Vagina (tissue), 2 donors: Measurements from ENCODE around the gene RLN3. TPM values are rescaled to one million over a fixed set of nuclear protein-coding genes. Genes with fewer than 3 reads are reported as not detected.

Experiments used
- DNase-seq, 2 donors: peaks; one replicate each; pipeline ENCODE4 v3.0.0-alpha.2; 2017; ENCODE audit errors: extremely low spot score in 2 of 2
- H3K27ac ChIP-seq: fragments of 200-600 bp; sonication (generic); one replicate; pipeline ENCODE4 v1.5.1; 2019
- H3K27me3 ChIP-seq: fragments of 200-600 bp; sonication (generic); one replicate; pipeline ENCODE4 v1.5.1; 2019
- H3K36me3 ChIP-seq, 2 donors: fragments of 200-600 bp; sonication (generic); one replicate each; pipeline ENCODE4 v1.5.1; 2017 to 2019
- H3K4me1 ChIP-seq: fragments of 200-600 bp; sonication (generic); one replicate; pipeline ENCODE4 v1.5.1; 2019
- H3K4me3 ChIP-seq, 2 donors: fragments of 200-600 bp; sonication (generic); 1 replicate in 1 of 2; 2 replicates in 1 of 2; pipeline ENCODE4 v1.5.1; 2016 to 2019
- H3K9me3 ChIP-seq: fragments of 200-600 bp; sonication (generic); one replicate; pipeline ENCODE4 v1.5.1; 2019
- CTCF ChIP-seq, 3 experiments: fragments of 450-650 bp in 2 of 3; fragments of 200-600 bp in 1 of 3; sonication (generic) in 1 of 3; IDR thresholded peaks; one replicate each; pipeline ENCODE4 v1.5.1; 2017 to 2019; ENCODE audit warnings: antibody characterized with exemption in 3 of 3, mild to moderate bottlenecking in 2 of 3, moderate library complexity in 2 of 3
- POLR2A ChIP-seq, 2 donors: fragments of 450-650 bp; IDR thresholded peaks; one replicate each; pipeline ENCODE4 v1.6.1; 2017; ENCODE audit warnings: antibody characterized with exemption in 2 of 2, mild to moderate bottlenecking in 2 of 2, moderate library complexity in 2 of 2
- POLR2AphosphoS5 ChIP-seq, 2 donors: sonication (generic); formaldehyde crosslinking; IDR thresholded peaks; one replicate each; pipeline ENCODE4 v1.9.0; 2017; ENCODE audit warnings: antibody characterized with exemption in 2 of 2, mild to moderate bottlenecking in 2 of 2, low read depth in 1 of 2; ENCODE audit not compliant: insufficient read depth in 1 of 2
- intact Hi-C: fragments of 100-400 bp; cut with DNase I; formaldehyde crosslinking; loops from one replicate; pipeline ENCODE4 v1.15.1; 2023
- total RNA-seq: library from RNA; depleted of rRNA; stranded (reverse); fragments of >200 nt; gene quantifications from one replicate; pipeline ENCODE4 v1.2.3, GENCODE V29; 2016

RLN3 gene
- total RNA-seq, 1 donor from 2014 or later = not detected

GRCh38 chr19:13981021-13981420 lies 46.9 kb upstream of the RLN3 start:
- no peak for DNase-seq
- H3K4me1 ChIP-seq = peaks cover 18% of the 10 kb centered on the region
- peaks cover 0 to 7% of the 10 kb centered on the region in 2 donors for H3K36me3 ChIP-seq
- no peak overlapping the region for H3K4me3 ChIP-seq
- TF ChIP-seq POLR2A (IDR thresholded peaks at IDR 0.05) (no peak), CTCF (IDR thresholded peaks at IDR 0.05) (no peak), POLR2AphosphoS5 (IDR thresholded peaks at IDR 0.05; ENCODE audit: insufficient read depth in 1 of 2, low read depth in 1 of 2) (no peak)
- H3K9me3 ChIP-seq = no peaks in the 10 kb centered on the region
- no peak overlapping the region for H3K27ac ChIP-seq
- no peaks in the 10 kb centered on the region for H3K27me3 ChIP-seq
- intact Hi-C loops = no loop called here

GRCh38 chr19:13981467-13981866 lies 46.5 kb upstream of the RLN3 start:
- Histone ChIP-seq H3K36me3 (peaks cover 0 to 7% of the 10 kb centered on the region in 2 donors), H3K4me1 (peaks cover 20% of the 10 kb centered on the region), H3K27me3 (no peaks in the 10 kb centered on the region), H3K9me3 (no peaks in the 10 kb centered on the region), H3K4me3 (no peak overlapping the region), H3K27ac (no peak overlapping the region)
- DNase-seq = no peak
- TF ChIP-seq CTCF (IDR thresholded peaks at IDR 0.05) (no peak), POLR2A (IDR thresholded peaks at IDR 0.05) (no peak), POLR2AphosphoS5 (IDR thresholded peaks at IDR 0.05; ENCODE audit: insufficient read depth in 1 of 2, low read depth in 1 of 2) (no peak)
- intact Hi-C loops = no loop called here

GRCh38 chr19:13981988-13982501 lies 45.9 kb upstream of the RLN3 start:
- H3K4me1 ChIP-seq = peaks cover 25% of the 10 kb centered on the region
- intact Hi-C loops = no loop called here

GRCh38 chr19:13982773-13983172 lies 45.2 kb upstream of the RLN3 start:
- Histone ChIP-seq H3K36me3 (peaks cover 0 to 7% of the 10 kb centered on the region in 2 donors), H3K4me1 (peaks cover 26% of the 10 kb centered on the region), H3K27ac (no peak overlapping the region), H3K27me3 (no peaks in the 10 kb centered on the region), H3K4me3 (no peak overlapping the region), H3K9me3 (no peaks in the 10 kb centered on the region)
- no peak for TF ChIP-seq POLR2A (IDR thresholded peaks at IDR 0.05)
- intact Hi-C loops = no loop called here
- no peak for DNase-seq

More at GRCh38 chr19:13981988-13982501, 45.9 kb upstream of the RLN3 start:
- TF ChIP-seq CTCF (IDR thresholded peaks at IDR 0.05) (no peak), POLR2A (IDR thresholded peaks at IDR 0.05) (no peak), POLR2AphosphoS5 (IDR thresholded peaks at IDR 0.05; ENCODE audit: insufficient read depth in 1 of 2, low read depth in 1 of 2) (no peak)
- Histone ChIP-seq H3K9me3 (no peaks in the 10 kb centered on the region), H3K27ac (no peak overlapping the region), H3K36me3 (peaks cover 0 to 7% of the 10 kb centered on the region in 2 donors), H3K27me3 (no peaks in the 10 kb centered on the region), H3K4me3 (no peak overlapping the region)
- DNase-seq = no peak

GRCh38 chr19:13983213-13983889 lies 44.6 kb upstream of the RLN3 start:
- Histone ChIP-seq H3K36me3 (peaks cover 0 to 7% of the 10 kb centered on the region in 2 donors), H3K9me3 (no peaks in the 10 kb centered on the region), H3K4me3 (no peak overlapping the region), H3K4me1 (peaks cover 20% of the 10 kb centered on the region), H3K27ac (no peak overlapping the region), H3K27me3 (no peaks in the 10 kb centered on the region)
- no peak for DNase-seq
- intact Hi-C loops = no loop called here
- TF ChIP-seq CTCF (IDR thresholded peaks at IDR 0.05) (no peak), POLR2A (IDR thresholded peaks at IDR 0.05) (no peak), POLR2AphosphoS5 (IDR thresholded peaks at IDR 0.05; ENCODE audit: insufficient read depth in 1 of 2, low read depth in 1 of 2) (no peak)
